ENCODE measurements around the gene C9orf72. TPM values are rescaled to one million over a fixed set of nuclear protein-coding genes. Genes with fewer than 3 reads are reported as not detected.

Gene C9orf72
- total RNA-seq, 2 donors from 2014 or later: 8.0 to 14.0 TPM

DNA sequence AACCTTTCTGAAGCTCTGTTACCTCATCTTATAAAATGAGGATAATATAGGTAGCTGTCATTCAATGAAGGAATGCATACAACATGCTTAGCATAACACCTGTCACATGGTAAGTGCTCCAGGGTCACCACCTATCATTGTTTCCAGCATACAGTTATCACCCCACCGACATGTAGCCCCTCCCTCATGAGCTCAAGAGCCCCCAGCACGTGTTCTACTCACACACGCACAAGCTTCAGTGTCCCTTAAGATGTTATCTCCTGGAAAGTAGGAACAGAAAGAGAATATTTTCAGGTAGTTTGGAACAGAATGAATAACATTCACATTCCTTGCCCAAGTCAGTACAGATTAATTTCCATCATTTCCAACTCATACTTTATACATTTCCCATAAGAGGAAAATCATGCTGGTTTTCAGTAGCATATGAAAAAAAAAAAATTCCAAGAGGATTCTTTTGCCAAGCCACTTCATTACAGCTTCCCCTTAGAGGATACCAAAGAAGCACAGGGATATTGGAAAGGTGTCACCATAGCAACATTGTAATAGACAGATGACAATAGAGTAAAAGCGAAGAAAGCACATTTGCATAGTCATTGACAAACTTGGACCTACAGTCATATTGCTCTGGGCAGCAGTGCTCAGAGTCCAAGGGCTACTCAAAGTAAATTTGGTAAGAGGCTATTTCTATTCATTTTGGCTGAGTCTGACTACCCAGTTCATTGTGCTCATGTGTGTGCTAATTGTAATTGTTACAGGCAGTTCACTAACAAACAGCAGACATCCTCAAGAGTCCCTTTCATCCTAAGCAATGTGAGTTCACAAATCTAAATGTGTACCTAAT, 42.1 kb downstream of the C9orf72 start:
- no peak for DNase-seq
- H3K27ac ChIP-seq: no peak overlapping the region
- H3K9me3 ChIP-seq: no peaks in the 10 kb centered on the region
- no peaks in the 10 kb centered on the region for H3K27me3 ChIP-seq
- TF ChIP-seq, protein P1, sequence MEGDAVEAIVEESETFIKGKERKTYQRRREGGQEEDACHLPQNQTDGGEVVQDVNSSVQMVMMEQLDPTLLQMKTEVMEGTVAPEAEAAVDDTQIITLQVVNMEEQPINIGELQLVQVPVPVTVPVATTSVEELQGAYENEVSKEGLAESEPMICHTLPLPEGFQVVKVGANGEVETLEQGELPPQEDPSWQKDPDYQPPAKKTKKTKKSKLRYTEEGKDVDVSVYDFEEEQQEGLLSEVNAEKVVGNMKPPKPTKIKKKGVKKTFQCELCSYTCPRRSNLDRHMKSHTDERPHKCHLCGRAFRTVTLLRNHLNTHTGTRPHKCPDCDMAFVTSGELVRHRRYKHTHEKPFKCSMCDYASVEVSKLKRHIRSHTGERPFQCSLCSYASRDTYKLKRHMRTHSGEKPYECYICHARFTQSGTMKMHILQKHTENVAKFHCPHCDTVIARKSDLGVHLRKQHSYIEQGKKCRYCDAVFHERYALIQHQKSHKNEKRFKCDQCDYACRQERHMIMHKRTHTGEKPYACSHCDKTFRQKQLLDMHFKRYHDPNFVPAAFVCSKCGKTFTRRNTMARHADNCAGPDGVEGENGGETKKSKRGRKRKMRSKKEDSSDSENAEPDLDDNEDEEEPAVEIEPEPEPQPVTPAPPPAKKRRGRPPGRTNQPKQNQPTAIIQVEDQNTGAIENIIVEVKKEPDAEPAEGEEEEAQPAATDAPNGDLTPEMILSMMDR (IDR thresholded peaks at IDR 0.05): no peak
- H3K4me3 ChIP-seq: no peak overlapping the region
- no peaks in the 10 kb centered on the region for H3K4me1 ChIP-seq
- no peaks in the 10 kb centered on the region for H3K36me3 ChIP-seq
- intact Hi-C loops (cut with DNase I): no loop called here
- no peak overlapping the region for H3K9ac ChIP-seq (ENCODE audit: low read depth in 2 of 2, low read length in 2 of 2)

DNA sequence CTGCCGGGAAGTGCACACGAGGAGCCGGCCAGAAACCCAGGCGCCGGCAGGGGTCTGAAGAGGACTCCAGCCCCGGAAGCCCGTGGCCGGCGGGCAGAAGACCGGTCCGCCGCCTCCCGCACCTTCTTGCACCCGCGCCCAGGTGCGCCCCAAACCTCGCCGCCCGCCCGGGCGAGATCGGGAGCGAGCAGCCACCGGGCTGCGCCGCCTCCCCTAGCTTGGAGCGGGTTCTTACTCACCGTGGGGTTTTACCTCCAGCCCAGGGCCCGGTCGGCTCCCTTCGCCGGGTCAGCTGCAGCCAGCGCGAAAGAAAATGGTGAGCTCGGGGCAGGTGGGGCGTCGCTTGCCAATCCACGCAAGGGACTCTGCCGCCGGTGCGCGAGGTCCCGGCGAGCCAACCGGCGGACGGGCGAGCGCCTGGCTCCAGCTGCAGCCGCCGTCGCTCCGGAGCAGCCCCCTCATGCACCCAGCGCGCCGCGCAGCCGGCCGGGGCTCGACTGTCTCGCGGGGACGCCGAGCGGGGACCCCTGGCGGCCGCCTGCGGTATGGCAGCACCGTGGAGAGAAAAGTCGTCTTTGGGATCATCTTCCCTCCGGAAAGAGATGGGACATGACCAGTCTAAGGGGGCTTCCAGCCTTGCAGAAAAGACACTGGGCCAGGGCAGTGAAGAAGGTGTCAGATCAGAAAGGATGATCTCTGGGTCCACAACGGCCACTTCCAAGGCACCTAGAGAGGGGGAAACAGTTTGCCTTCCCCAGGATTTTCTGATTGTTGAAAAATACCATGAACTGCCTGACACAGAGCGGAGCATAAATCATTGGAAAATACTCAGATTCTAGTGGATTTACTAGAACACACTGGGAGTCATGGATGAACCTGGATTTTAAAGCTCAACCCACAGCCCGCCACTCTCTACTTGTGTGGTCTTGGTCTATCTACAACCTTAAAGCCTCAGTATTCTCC, 43.7 kb downstream of the C9orf72 start, which contains the start of gene MOB3B:
MOB3B (minus strand) TSS at position 499 of the 963 bp plus-strand sequence. CDS start 74,264 bp downstream, outside the sequence.
- TF ChIP-seq, protein P1 (IDR thresholded peaks at IDR 0.05): peak; percentile 94
- intact Hi-C loops (cut with DNase I): loop anchor here (2.0 to 10.0 kb wide), 3 partner anchors 63 to 197 kb away; no protein-coding TSS in a partner anchor
- no peaks in the 10 kb centered on the region for H3K4me1 ChIP-seq

DNA sequence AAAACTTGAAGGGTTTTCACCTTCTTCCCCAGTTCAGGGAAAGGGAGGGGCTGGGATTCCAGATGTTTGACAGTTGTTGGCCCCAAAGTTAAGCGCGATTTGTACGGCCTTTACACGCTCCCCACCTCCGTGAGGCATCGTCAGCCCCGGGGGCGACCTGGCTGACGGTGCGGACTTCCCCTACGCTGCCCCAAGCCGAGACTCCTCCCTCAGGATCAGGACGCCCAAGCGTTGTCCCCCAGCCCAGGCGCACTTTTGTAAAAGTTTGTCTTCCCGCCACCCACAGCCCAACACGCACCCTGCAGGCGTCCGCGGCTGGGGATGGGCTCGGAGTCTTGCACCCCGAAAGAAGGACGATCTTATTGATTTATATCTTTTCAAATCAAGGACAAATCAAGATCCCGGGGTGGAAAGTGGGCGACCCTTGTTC, 44.4 kb downstream of the C9orf72 start:
- Histone ChIP-seq H3K27me3 (no peaks in the 10 kb centered on the region), H3K4me3 (peak overlapping the region; percentile 79), H3K9me3 (no peaks in the 10 kb centered on the region), H3K27ac (peak overlapping the region; percentile 96), H3K4me1 (no peaks in the 10 kb centered on the region), H3K9ac (ENCODE audit: low read depth in 2 of 2, low read length in 2 of 2) (peak overlapping the region; percentile 71 to 99), H3K36me3 (no peaks in the 10 kb centered on the region)
- TF ChIP-seq, protein P1 (IDR thresholded peaks at IDR 0.05): no peak
- DNase-seq: peak; percentile 70
- intact Hi-C loops (cut with DNase I): loop anchor here (2.0 to 10.0 kb wide), 3 partner anchors 62 to 197 kb away; no protein-coding TSS in a partner anchor

More for the DNA sequence above, 43.7 kb downstream of the C9orf72 start, which contains the start of gene MOB3B:
- Histone ChIP-seq H3K36me3 (no peaks in the 10 kb centered on the region), H3K27ac (peak within 1 kb of the TSS; percentile 96), H3K9me3 (no peaks in the 10 kb centered on the region), H3K27me3 (no peaks in the 10 kb centered on the region), H3K4me3 (peak within 1 kb of the TSS; percentile 79), H3K9ac (ENCODE audit: low read depth in 2 of 2, low read length in 2 of 2) (peak within 1 kb of the TSS; percentile 71 to 99)
- DNase-seq: peak; percentile 93

DNA sequence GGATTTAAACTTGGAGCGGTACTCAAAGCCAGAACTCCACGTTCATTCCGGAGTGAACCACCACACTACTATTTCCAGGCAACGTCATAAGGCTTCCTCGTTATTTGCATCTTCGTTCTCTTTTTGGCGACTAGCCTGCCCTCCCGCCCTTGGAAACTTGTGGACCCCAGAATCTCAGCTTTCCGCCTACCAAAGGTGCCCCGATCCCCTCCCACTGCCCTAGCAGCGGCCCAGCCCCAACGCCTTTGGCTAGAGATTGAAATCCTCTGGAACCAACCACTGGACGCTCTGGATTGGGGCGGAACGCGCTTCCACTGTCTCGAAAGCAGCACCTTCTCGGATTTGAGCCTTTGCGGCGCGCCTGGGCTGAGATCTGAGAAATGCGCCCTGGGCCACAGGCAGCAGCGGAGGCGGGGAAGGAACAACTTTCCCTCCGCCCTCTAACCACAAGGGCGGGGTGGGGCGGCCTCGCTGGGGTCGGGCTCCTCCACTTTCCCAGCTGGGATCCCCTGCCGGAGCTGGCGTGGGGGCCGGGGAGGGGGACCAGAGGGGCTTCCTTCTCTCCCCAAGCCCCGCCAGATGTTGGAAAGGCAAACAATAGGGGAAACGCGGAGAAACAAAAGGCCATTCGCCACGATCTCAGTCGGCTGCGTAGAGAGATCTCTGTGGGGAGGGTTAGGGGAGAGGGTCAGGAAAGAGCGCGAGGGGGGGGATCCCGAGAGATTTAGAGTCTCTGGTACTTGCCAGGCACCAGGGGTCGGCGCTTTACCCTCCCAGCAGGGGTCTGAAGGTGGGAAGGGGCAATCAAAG, 45.0 kb downstream of the C9orf72 start:
- intact Hi-C loops (cut with DNase I): loop anchor here (2.0 to 10.0 kb wide), 3 partner anchors 61 to 196 kb away; no protein-coding TSS in a partner anchor
- Histone ChIP-seq H3K36me3 (no peaks in the 10 kb centered on the region), H3K9me3 (no peaks in the 10 kb centered on the region), H3K27ac (peak overlapping the region; percentile 96), H3K27me3 (no peaks in the 10 kb centered on the region), H3K4me1 (no peaks in the 10 kb centered on the region), H3K4me3 (peak overlapping the region; percentile 79), H3K9ac (ENCODE audit: low read depth in 2 of 2, low read length in 2 of 2) (peak overlapping the region; percentile 71 to 99)
- peak; percentile 92 for DNase-seq
- TF ChIP-seq, protein P1 (IDR thresholded peaks at IDR 0.05): no peak

All from colonic mucosa (tissue), 4 donors.